Neural cell (in vitro differentiated cells): ENCODE measurements around the gene SPTLC2. TPM values are rescaled to one million over a fixed set of nuclear protein-coding genes. Genes with fewer than 3 reads are reported as not detected.

Experiments used
- H2AFZ ChIP-seq: fragments of 200-600, 300-800 bp; sonication (generic), shearing (Covaris generic); 2 replicates; pipeline ENCODE4 v1.6.0; 2014; ENCODE audit warnings: low read depth, mild to moderate bottlenecking, antibody characterized with exemption, low read length, moderate library complexity
- H3F3A ChIP-seq: fragments of 200-600 bp; shearing (Covaris generic); 2 replicates; pipeline ENCODE4 v1.6.1; 2016; ENCODE audit warnings: mild to moderate bottlenecking, moderate library complexity, mixed read lengths, antibody characterized with exemption, low read length; ENCODE audit not compliant: insufficient read depth, poor library complexity, severe bottlenecking
- H3K27ac ChIP-seq: fragments of 200-600, 300-800 bp; sonication (generic), shearing (Covaris generic); 2 replicates; pipeline ENCODE4 v1.5.1; 2014; ENCODE audit warnings: mild to moderate bottlenecking, low read length, moderate library complexity
- H3K27me3 ChIP-seq: fragments of 300-800, 200-600 bp; sonication (generic), shearing (Covaris generic); 2 replicates; pipeline ENCODE4 v1.6.0; 2014; ENCODE audit warnings: mild to moderate bottlenecking, low read depth, low read length, moderate library complexity; ENCODE audit not compliant: insufficient read depth
- H3K36me3 ChIP-seq: fragments of 300-800, 200-600 bp; sonication (generic), shearing (Covaris generic); 2 replicates; pipeline ENCODE4 v1.5.1; 2014; ENCODE audit warnings: mild to moderate bottlenecking, antibody characterized with exemption, low read length, moderate library complexity; ENCODE audit not compliant: insufficient read depth
- H3K4me2 ChIP-seq: fragments of 300-800, 200-600 bp; sonication (generic), shearing (Covaris generic); 2 replicates; pipeline ENCODE4 v1.6.0; 2014; ENCODE audit warnings: mild to moderate bottlenecking, low read length
- H3K4me3 ChIP-seq: fragments of 300-800, 200-600 bp; sonication (generic), shearing (Covaris generic); 2 replicates; pipeline ENCODE4 v1.5.1; 2014; ENCODE audit warnings: mild to moderate bottlenecking, low read length, moderate library complexity
- H3K79me2 ChIP-seq: fragments of 200-600 bp; shearing (Covaris generic); replicated peaks from 2 replicates; pipeline ENCODE4 v1.6.0; 2014; ENCODE audit warnings: mild to moderate bottlenecking, low read length, moderate library complexity; ENCODE audit not compliant: insufficient read depth
- H3K9ac ChIP-seq: fragments of 300-800, 200-600 bp; sonication (generic), shearing (Covaris generic); 2 replicates; pipeline ENCODE4 v1.6.1; 2016; ENCODE audit warnings: mild to moderate bottlenecking, low read length, mixed read lengths
- H3K9me2 ChIP-seq: fragments of 200-600 bp; shearing (Covaris generic); 2 replicates; pipeline ENCODE4 v1.6.1; 2016; ENCODE audit warnings: mild to moderate bottlenecking, low read length, mixed read lengths; ENCODE audit not compliant: insufficient read depth
- H3K9me3 ChIP-seq: fragments of 200-600, 300-800 bp; sonication (generic), shearing (Covaris generic); 2 replicates; pipeline ENCODE4 v1.6.1; 2016; ENCODE audit warnings: mild to moderate bottlenecking, mixed run types, low read length, moderate library complexity, mixed read lengths
- H4K20me1 ChIP-seq: fragments of 200-600 bp; shearing (Covaris generic); 2 replicates; pipeline ENCODE4 v1.6.1; 2016; ENCODE audit warnings: mild to moderate bottlenecking, mixed run types; ENCODE audit not compliant: insufficient read depth
- CTCF ChIP-seq: fragments of 450-650 bp; IDR thresholded peaks from 2 replicates; pipeline ENCODE4 v1.5.1; 2014; ENCODE audit warnings: antibody characterized with exemption, mild to moderate bottlenecking, moderate library complexity; ENCODE audit not compliant: poor library complexity, severe bottlenecking
- EP300 ChIP-seq: fragments of 450-650 bp; conservative IDR thresholded peaks from 2 replicates; pipeline ENCODE4 v1.6.1; 2014; ENCODE audit warnings: antibody characterized with exemption, mild to moderate bottlenecking, moderate library complexity; ENCODE audit not compliant: poor library complexity, severe bottlenecking
- EZH2 ChIP-seq: fragments of 200-600, 300-800 bp; shearing (Covaris generic), sonication (generic); IDR thresholded peaks from 2 replicates; pipeline ENCODE4 v1.6.1; 2014; ENCODE audit warnings: antibody characterized with exemption, low read length, borderline replicate concordance, mild to moderate bottlenecking; ENCODE audit not compliant: insufficient read depth, poor library complexity, severe bottlenecking
- MXI1 ChIP-seq: fragments of 450-650 bp; conservative IDR thresholded peaks from 2 replicates; pipeline ENCODE4 v1.6.1; 2014; ENCODE audit warnings: antibody characterized with exemption, mild to moderate bottlenecking; ENCODE audit not compliant: poor library complexity, severe bottlenecking
- POLR2AphosphoS5 ChIP-seq: IDR thresholded peaks from 2 replicates; pipeline ENCODE4 v1.6.1; 2012
- RAD21 ChIP-seq: fragments of 450-650 bp; conservative IDR thresholded peaks from 2 replicates; pipeline ENCODE4 v1.6.1; 2014; ENCODE audit warnings: antibody characterized with exemption, mild to moderate bottlenecking, moderate library complexity
- REST ChIP-seq: IDR thresholded peaks from 2 replicates; pipeline ENCODE4 v1.6.1; 2012; ENCODE audit warnings: borderline replicate concordance
- SMC3 ChIP-seq: fragments of 450-650 bp; conservative IDR thresholded peaks from 2 replicates; pipeline ENCODE4 v1.6.1; 2014; ENCODE audit warnings: antibody characterized with exemption, mild to moderate bottlenecking, moderate library complexity; ENCODE audit not compliant: poor library complexity
- TAF1 ChIP-seq: IDR thresholded peaks from 2 replicates; pipeline ENCODE4 v1.6.1; 2012; ENCODE audit warnings: low read depth
- polyA plus RNA-seq: library from polyadenylated mRNA; depleted of rRNA; stranded (reverse); fragments of >200 nt; gene quantifications from 2 replicates; pipeline ENCODE4 v1.2.3, GENCODE V29; 2014

SPTLC2 gene
- polyA plus RNA-seq, 1 donor from 2014 or later: 15.1 TPM

GRCh38 chr14:77544571-77544970, 71.9 kb downstream of the SPTLC2 start:
- Histone ChIP-seq H3K4me2 (no peak overlapping the region), H3K27me3 (no peaks in the 10 kb centered on the region), H4K20me1 (no peaks in the 10 kb centered on the region)

GRCh38 chr14:77543637-77544334, 72.7 kb downstream of the SPTLC2 start:
- Histone ChIP-seq H3F3A (no peaks in the 10 kb centered on the region), H4K20me1 (no peaks in the 10 kb centered on the region), H3K9me3 (no peaks in the 10 kb centered on the region), H3K9ac (no peak overlapping the region), H3K79me2 (no peaks in the 10 kb centered on the region), H3K4me2 (no peak overlapping the region), H3K27ac (no peak overlapping the region), H2AFZ (no peak overlapping the region), H3K36me3 (no peaks in the 10 kb centered on the region), H3K27me3 (no peaks in the 10 kb centered on the region), H3K9me2 (no peaks in the 10 kb centered on the region), H3K4me3 (no peak overlapping the region)
- TF ChIP-seq CTCF: no peak
- TF ChIP-seq TAF1: no peak
- TF ChIP-seq RAD21: no peak
- TF ChIP-seq POLR2AphosphoS5: no peak
- TF ChIP-seq REST: no peak

More at GRCh38 chr14:77544571-77544970, 71.9 kb downstream of the SPTLC2 start:
- Histone ChIP-seq H3K9me2 (no peaks in the 10 kb centered on the region), H3K27ac (no peak overlapping the region), H3K36me3 (no peaks in the 10 kb centered on the region), H3K4me3 (no peak overlapping the region), H3K79me2 (no peaks in the 10 kb centered on the region), H3F3A (no peaks in the 10 kb centered on the region), H3K9ac (no peak overlapping the region), H2AFZ (no peak overlapping the region), H3K9me3 (no peaks in the 10 kb centered on the region)
- TF ChIP-seq POLR2AphosphoS5 (no peak), CTCF (no peak), RAD21 (no peak), EP300 (no peak), SMC3 (no peak), MXI1 (no peak), TAF1 (no peak), EZH2 (no peak), REST (no peak)
